ENCODE measurements around the gene CETP. TPM values are rescaled to one million over a fixed set of nuclear protein-coding genes. Genes with fewer than 3 reads are reported as not detected.

CETP gene
- total and polyA plus RNA-seq, 4 donors: 3.3 to 24.0 (median 6.3) TPM

DNA sequence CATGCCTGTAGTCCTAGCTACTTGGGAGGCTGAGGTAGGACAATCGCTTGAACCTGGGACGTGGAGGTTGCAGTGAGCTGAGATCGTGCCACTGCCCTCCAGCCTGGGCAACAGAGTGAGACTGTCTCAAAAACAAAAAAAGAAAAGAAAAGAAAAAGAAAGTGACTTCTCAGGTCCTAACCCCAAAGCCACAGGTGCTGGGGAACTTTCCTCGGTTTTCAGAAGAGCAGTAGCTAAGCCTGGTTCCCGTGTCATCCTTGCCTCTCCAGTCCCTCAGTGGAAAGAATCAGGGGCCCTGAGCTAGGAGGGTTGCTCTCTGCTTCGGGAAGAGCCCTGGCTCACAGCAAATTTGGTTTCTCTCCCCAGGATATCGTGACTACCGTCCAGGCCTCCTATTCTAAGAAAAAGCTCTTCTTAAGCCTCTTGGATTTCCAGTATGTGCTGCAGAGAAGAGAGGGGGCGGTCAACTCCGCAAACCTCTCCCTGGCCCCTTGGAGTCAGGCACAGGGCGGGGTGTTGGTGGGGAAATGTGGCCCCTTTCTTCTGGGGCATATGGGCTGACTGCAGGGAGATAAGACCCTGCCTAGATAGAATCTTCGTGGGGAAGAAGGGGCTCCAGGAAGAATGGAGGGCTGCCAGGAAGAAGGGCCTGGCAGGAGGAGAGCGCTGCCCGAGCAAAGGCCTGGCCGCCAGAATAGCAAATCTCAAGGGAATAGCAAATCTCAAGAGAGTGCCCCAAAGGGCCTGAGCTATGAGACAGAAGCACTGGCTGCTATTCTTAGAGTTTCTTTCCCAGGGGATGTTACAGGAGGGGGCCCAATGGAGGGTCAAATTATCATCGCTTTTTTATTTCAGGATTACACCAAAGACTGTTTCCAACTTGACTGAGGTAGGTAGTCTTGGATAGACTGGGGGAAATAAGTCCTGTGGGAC, 19.3 kb downstream of the CETP start:
- no peak for DNase-seq (ENCODE audit: low spot score)
- H3K36me3 ChIP-seq (ENCODE audit: control insufficient read depth in 4 of 4, insufficient read depth in 3 of 4, low read depth in 1 of 4, low read length in 3 of 4): no peaks in the 10 kb centered on the region
- TF ChIP-seq FOXA1 (IDR thresholded peaks at IDR 0.05): no peak
- TF ChIP-seq, protein P1, sequence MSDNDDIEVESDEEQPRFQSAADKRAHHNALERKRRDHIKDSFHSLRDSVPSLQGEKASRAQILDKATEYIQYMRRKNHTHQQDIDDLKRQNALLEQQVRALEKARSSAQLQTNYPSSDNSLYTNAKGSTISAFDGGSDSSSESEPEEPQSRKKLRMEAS (IDR thresholded peaks at IDR 0.05): no peak
- TF ChIP-seq NR2F2 (IDR thresholded peaks at IDR 0.05): no peak
- TF ChIP-seq RXRA (IDR thresholded peaks at IDR 0.05): no peak
- no peak for TF ChIP-seq GABPA (IDR thresholded peaks at IDR 0.05 in 1 of 2, conservative IDR thresholded peaks at IDR 0.05 in 1 of 2)
- no peak for TF ChIP-seq YY1 (IDR thresholded peaks at IDR 0.05)
- no peak for TF ChIP-seq EGR1 (IDR thresholded peaks at IDR 0.05; ENCODE audit: low read depth in 2 of 2)
- TF ChIP-seq JUND (IDR thresholded peaks at IDR 0.05): no peak
- TF ChIP-seq, protein P2, sequence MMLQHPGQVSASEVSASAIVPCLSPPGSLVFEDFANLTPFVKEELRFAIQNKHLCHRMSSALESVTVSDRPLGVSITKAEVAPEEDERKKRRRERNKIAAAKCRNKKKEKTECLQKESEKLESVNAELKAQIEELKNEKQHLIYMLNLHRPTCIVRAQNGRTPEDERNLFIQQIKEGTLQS (IDR thresholded peaks at IDR 0.05): no peak
- TF ChIP-seq HNF4G (IDR thresholded peaks at IDR 0.05): no peak
- TF ChIP-seq SP1 (IDR thresholded peaks at IDR 0.05): no peak
- TF ChIP-seq, protein P3, sequence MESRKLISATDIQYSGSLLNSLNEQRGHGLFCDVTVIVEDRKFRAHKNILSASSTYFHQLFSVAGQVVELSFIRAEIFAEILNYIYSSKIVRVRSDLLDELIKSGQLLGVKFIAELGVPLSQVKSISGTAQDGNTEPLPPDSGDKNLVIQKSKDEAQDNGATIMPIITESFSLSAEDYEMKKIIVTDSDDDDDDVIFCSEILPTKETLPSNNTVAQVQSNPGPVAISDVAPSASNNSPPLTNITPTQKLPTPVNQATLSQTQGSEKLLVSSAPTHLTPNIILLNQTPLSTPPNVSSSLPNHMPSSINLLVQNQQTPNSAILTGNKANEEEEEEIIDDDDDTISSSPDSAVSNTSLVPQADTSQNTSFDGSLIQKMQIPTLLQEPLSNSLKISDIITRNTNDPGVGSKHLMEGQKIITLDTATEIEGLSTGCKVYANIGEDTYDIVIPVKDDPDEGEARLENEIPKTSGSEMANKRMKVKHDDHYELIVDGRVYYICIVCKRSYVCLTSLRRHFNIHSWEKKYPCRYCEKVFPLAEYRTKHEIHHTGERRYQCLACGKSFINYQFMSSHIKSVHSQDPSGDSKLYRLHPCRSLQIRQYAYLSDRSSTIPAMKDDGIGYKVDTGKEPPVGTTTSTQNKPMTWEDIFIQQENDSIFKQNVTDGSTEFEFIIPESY (IDR thresholded peaks at IDR 0.05): no peak
- TF ChIP-seq, protein P4, sequence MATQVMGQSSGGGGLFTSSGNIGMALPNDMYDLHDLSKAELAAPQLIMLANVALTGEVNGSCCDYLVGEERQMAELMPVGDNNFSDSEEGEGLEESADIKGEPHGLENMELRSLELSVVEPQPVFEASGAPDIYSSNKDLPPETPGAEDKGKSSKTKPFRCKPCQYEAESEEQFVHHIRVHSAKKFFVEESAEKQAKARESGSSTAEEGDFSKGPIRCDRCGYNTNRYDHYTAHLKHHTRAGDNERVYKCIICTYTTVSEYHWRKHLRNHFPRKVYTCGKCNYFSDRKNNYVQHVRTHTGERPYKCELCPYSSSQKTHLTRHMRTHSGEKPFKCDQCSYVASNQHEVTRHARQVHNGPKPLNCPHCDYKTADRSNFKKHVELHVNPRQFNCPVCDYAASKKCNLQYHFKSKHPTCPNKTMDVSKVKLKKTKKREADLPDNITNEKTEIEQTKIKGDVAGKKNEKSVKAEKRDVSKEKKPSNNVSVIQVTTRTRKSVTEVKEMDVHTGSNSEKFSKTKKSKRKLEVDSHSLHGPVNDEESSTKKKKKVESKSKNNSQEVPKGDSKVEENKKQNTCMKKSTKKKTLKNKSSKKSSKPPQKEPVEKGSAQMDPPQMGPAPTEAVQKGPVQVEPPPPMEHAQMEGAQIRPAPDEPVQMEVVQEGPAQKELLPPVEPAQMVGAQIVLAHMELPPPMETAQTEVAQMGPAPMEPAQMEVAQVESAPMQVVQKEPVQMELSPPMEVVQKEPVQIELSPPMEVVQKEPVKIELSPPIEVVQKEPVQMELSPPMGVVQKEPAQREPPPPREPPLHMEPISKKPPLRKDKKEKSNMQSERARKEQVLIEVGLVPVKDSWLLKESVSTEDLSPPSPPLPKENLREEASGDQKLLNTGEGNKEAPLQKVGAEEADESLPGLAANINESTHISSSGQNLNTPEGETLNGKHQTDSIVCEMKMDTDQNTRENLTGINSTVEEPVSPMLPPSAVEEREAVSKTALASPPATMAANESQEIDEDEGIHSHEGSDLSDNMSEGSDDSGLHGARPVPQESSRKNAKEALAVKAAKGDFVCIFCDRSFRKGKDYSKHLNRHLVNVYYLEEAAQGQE (IDR thresholded peaks at IDR 0.05): no peak
- TF ChIP-seq, protein P5, sequence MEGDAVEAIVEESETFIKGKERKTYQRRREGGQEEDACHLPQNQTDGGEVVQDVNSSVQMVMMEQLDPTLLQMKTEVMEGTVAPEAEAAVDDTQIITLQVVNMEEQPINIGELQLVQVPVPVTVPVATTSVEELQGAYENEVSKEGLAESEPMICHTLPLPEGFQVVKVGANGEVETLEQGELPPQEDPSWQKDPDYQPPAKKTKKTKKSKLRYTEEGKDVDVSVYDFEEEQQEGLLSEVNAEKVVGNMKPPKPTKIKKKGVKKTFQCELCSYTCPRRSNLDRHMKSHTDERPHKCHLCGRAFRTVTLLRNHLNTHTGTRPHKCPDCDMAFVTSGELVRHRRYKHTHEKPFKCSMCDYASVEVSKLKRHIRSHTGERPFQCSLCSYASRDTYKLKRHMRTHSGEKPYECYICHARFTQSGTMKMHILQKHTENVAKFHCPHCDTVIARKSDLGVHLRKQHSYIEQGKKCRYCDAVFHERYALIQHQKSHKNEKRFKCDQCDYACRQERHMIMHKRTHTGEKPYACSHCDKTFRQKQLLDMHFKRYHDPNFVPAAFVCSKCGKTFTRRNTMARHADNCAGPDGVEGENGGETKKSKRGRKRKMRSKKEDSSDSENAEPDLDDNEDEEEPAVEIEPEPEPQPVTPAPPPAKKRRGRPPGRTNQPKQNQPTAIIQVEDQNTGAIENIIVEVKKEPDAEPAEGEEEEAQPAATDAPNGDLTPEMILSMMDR (IDR thresholded peaks at IDR 0.05; ENCODE audit: low read depth, low read length, missing input control): no peak
- TF ChIP-seq TAF1 (conservative IDR thresholded peaks at IDR 0.05): no peak
- no peak for TF ChIP-seq RAD21 (IDR thresholded peaks at IDR 0.05)
- H3K27me3 ChIP-seq (ENCODE audit: control insufficient read depth in 4 of 4, insufficient read depth in 4 of 4, low read length in 3 of 4): no peaks in the 10 kb centered on the region
- 93% methylated on average over 16 of the region's 16 CpGs for WGBS
- no peak overlapping the region for H3K9ac ChIP-seq (ENCODE audit: low read depth in 1 of 2, low read length in 2 of 2)
- H3K9me3 ChIP-seq (ENCODE audit: control insufficient read depth in 4 of 4, low read length in 3 of 4): no peaks in the 10 kb centered on the region
- no peak overlapping the region for H3K27ac ChIP-seq (ENCODE audit: low read depth in 1 of 2, low read length in 2 of 2)
- H3K4me1 ChIP-seq (ENCODE audit: control insufficient read depth in 4 of 4, insufficient read depth in 4 of 4, low read length in 3 of 4): peaks cover 2 to 9% (median 6%) of the 10 kb centered on the region in 4 donors
- no peak overlapping the region for H3K4me3 ChIP-seq (ENCODE audit: low read depth in 1 of 3, low read length in 3 of 3)

Data from liver (tissue), 9 donors.